ENCODE data around the gene THSD7B. TPM values are rescaled to one million over a fixed set of nuclear protein-coding genes. Genes with fewer than 3 reads are reported as not detected.

THSD7B gene
- total RNA-seq, 1 donor from 2014 or later = 12.0 TPM

DNA sequence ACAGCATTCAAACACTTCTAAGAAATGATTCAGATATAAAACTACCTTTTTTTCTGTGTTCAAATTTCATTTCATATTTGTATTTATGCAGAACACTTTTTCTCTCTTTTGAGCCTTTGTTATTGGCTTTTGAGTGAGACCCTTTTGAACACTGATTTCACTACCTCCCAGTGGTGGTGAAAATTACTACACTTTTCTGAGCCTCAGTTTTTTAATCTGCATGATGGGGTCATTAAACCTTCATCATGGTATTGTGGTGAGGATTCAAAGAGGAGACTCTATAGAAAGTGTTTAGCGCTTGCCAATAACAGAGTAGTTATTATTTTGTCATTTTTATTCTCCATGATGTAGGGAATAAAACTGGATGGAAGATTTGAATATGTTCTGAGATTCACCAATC lies 169.8 kb downstream of the THSD7B start:
- H3K36me3 Mint-ChIP-seq (ENCODE audit: insufficient read depth) = no peaks in the 10 kb centered on the region
- peaks cover 3% of the 10 kb centered on the region for H3K9me3 Mint-ChIP-seq (ENCODE audit: low read depth)
- DNase-seq (ENCODE audit: low spot score, unreplicated experiment) = no peak
- H3K4me1 Mint-ChIP-seq (ENCODE audit: low read depth) = no peaks in the 10 kb centered on the region
- H3K4me3 Mint-ChIP-seq (ENCODE audit: low read depth) = no peak overlapping the region
- no peak overlapping the region for H3K27ac Mint-ChIP-seq
- no peaks in the 10 kb centered on the region for H3K27me3 Mint-ChIP-seq
- TF ChIP-seq, protein P1, sequence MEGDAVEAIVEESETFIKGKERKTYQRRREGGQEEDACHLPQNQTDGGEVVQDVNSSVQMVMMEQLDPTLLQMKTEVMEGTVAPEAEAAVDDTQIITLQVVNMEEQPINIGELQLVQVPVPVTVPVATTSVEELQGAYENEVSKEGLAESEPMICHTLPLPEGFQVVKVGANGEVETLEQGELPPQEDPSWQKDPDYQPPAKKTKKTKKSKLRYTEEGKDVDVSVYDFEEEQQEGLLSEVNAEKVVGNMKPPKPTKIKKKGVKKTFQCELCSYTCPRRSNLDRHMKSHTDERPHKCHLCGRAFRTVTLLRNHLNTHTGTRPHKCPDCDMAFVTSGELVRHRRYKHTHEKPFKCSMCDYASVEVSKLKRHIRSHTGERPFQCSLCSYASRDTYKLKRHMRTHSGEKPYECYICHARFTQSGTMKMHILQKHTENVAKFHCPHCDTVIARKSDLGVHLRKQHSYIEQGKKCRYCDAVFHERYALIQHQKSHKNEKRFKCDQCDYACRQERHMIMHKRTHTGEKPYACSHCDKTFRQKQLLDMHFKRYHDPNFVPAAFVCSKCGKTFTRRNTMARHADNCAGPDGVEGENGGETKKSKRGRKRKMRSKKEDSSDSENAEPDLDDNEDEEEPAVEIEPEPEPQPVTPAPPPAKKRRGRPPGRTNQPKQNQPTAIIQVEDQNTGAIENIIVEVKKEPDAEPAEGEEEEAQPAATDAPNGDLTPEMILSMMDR (IDR thresholded peaks at IDR 0.05; ENCODE audit: unreplicated experiment) = peak; percentile 13

DNA sequence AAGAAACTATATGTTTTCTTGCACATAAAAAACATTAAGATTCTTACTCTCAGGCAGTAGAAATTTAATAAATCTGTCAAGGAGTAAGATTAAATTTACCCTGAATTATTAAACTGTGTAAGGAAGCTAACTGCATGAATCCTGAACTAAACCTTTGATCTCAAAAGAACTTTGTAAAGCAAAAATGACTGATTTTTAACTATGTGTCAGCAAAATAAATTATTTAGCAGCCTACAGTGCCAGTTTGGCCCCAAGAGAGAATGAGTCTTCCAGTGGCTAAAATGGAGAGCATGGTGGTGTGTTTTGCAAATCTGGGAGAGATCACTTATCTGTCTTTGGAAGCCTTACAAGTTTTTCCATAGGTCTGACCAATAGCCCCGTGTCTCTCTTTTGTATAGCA lies 190.7 kb downstream of the THSD7B start:
- H3K27ac Mint-ChIP-seq = no peak overlapping the region
- no peaks in the 10 kb centered on the region for H3K4me1 Mint-ChIP-seq (ENCODE audit: low read depth)
- DNase-seq (ENCODE audit: low spot score, unreplicated experiment) = no peak
- H3K36me3 Mint-ChIP-seq (ENCODE audit: insufficient read depth) = no peaks in the 10 kb centered on the region
- H3K9me3 Mint-ChIP-seq (ENCODE audit: low read depth) = no peaks in the 10 kb centered on the region
- TF ChIP-seq, protein P1 (IDR thresholded peaks at IDR 0.05; ENCODE audit: unreplicated experiment) = no peak
- H3K4me3 Mint-ChIP-seq (ENCODE audit: low read depth) = no peak overlapping the region
- no peaks in the 10 kb centered on the region for H3K27me3 Mint-ChIP-seq

GRCh38 chr2:136957044-136957443 lies 191.7 kb downstream of the THSD7B start:
- no peaks in the 10 kb centered on the region for H3K4me1 Mint-ChIP-seq (ENCODE audit: low read depth)
- TF ChIP-seq, protein P1 (IDR thresholded peaks at IDR 0.05; ENCODE audit: unreplicated experiment) = no peak
- H3K36me3 Mint-ChIP-seq (ENCODE audit: insufficient read depth) = no peaks in the 10 kb centered on the region
- H3K9me3 Mint-ChIP-seq (ENCODE audit: low read depth) = no peaks in the 10 kb centered on the region
- H3K27ac Mint-ChIP-seq = no peak overlapping the region
- H3K4me3 Mint-ChIP-seq (ENCODE audit: low read depth) = no peak overlapping the region
- H3K27me3 Mint-ChIP-seq = no peaks in the 10 kb centered on the region
- no peak for DNase-seq (ENCODE audit: low spot score, unreplicated experiment)

- TF ChIP-seq, protein P1 (IDR thresholded peaks at IDR 0.05; ENCODE audit: unreplicated experiment) = no peak
- H3K27me3 Mint-ChIP-seq = peaks cover 5% of the 10 kb centered on the region
- H3K9me3 Mint-ChIP-seq (ENCODE audit: low read depth) = peaks cover 3% of the 10 kb centered on the region
- DNase-seq (ENCODE audit: low spot score, unreplicated experiment) = no peak
- no peak overlapping the region for H3K4me3 Mint-ChIP-seq (ENCODE audit: low read depth)
- no peaks in the 10 kb centered on the region for H3K36me3 Mint-ChIP-seq (ENCODE audit: insufficient read depth)
- peaks cover 4% of the 10 kb centered on the region for H3K4me1 Mint-ChIP-seq (ENCODE audit: low read depth)
- H3K27ac Mint-ChIP-seq = no peak overlapping the region
Observed at GRCh38 chr2:136962105-136962725, 196.9 kb downstream of the THSD7B start.

GRCh38 chr2:136966485-136966884 lies 201.1 kb downstream of the THSD7B start:
- no peak overlapping the region for H3K4me3 Mint-ChIP-seq (ENCODE audit: low read depth)
- H3K9me3 Mint-ChIP-seq (ENCODE audit: low read depth) = peaks cover 3% of the 10 kb centered on the region
- no peaks in the 10 kb centered on the region for H3K36me3 Mint-ChIP-seq (ENCODE audit: insufficient read depth)
- H3K27me3 Mint-ChIP-seq = peaks cover 5% of the 10 kb centered on the region
- no peak overlapping the region for H3K27ac Mint-ChIP-seq
- peaks cover 4% of the 10 kb centered on the region for H3K4me1 Mint-ChIP-seq (ENCODE audit: low read depth)
- no peak for DNase-seq (ENCODE audit: low spot score, unreplicated experiment)
- TF ChIP-seq, protein P1 (IDR thresholded peaks at IDR 0.05; ENCODE audit: unreplicated experiment) = no peak

Data from progenitor cell of endocrine pancreas (in vitro differentiated cells).